H1 (cell line): ENCODE measurements around the gene ARHGAP10. TPM values are rescaled to one million over a fixed set of nuclear protein-coding genes. Genes with fewer than 3 reads are reported as not detected.

Experiments
- CTCF ChIA-PET: fragments of 300-600 bp; sonication (Branson Sonifier 250); formaldehyde crosslinking; loops from one replicate; lab custom pipeline; 2021; ENCODE audit not compliant: partially characterized antibody; lab: Charles Lee
- POLR2A ChIA-PET: fragments of 300-600 bp; sonication (Branson Sonifier 250); formaldehyde crosslinking; loops from one replicate; lab custom pipeline; 2021; ENCODE audit warnings: inconsistent platforms; ENCODE audit not compliant: partially characterized antibody; lab: Charles Lee
- DNase-seq, 2 experiments: peaks; one replicate each; pipeline versions ENCODE4 v3.0.0 to v3.0.0-alpha.2; 2010 to 2022; ENCODE audit warnings: low spot score in 2 of 2, low read depth in 1 of 2, mixed read lengths in 1 of 2
- FAIRE-seq: peaks from 2 replicates; lab custom pipeline; 2011; peaks lifted over from hg19 to GRCh38; lab: Jason Lieb, UNC
- H2AFZ ChIP-seq: 2 replicates; pipeline ENCODE4 v1.8.1; 2012; ENCODE audit warnings: low read length, inconsistent platforms
- H2AK5ac ChIP-seq: 2 replicates; pipeline ENCODE4 v1.6.1; 2013; ENCODE audit warnings: low read depth, low read length
- H2BK120ac ChIP-seq: replicated peaks from 2 replicates; pipeline ENCODE3; 2013; ENCODE audit warnings: low read depth, low read length, inconsistent platforms
- H2BK12ac ChIP-seq: 2 replicates; pipeline ENCODE4 v1.6.1; 2013; ENCODE audit warnings: low read depth, low read length
- H2BK15ac ChIP-seq: 2 replicates; pipeline ENCODE4 v1.6.1; 2013; ENCODE audit warnings: low read length
- H2BK20ac ChIP-seq: 2 replicates; pipeline ENCODE4 v1.6.1; 2013; ENCODE audit warnings: low read length
- H2BK5ac ChIP-seq: 2 replicates; pipeline ENCODE4 v1.6.1; 2013; ENCODE audit warnings: low read depth, low read length
- H3K14ac ChIP-seq: 2 replicates; pipeline ENCODE4 v1.6.1; 2013; ENCODE audit warnings: inconsistent platforms; ENCODE audit not compliant: insufficient read length
- H3K18ac ChIP-seq: 2 replicates; pipeline ENCODE4 v1.6.1; 2013; ENCODE audit warnings: low read length; ENCODE audit errors: extremely low read depth
- H3K23ac ChIP-seq: 2 replicates; pipeline ENCODE4 v1.6.1; 2013; ENCODE audit warnings: inconsistent platforms; ENCODE audit not compliant: insufficient read length
- H3K23me2 ChIP-seq: 2 replicates; pipeline ENCODE4 v1.6.1; 2013; ENCODE audit warnings: low read depth, low read length
- H3K27ac ChIP-seq: 2 replicates; pipeline ENCODE4 v1.6.1; 2011; ENCODE audit warnings: low read depth, low read length, inconsistent platforms
- H3K27me3 ChIP-seq, 4 experiments: replicated peaks in 1 of 4; 1 replicate in 1 of 4; 2 replicates in 3 of 4; pipeline versions ENCODE4 v1.6.1 to v1.8.1; 2011 to 2013; ENCODE audit warnings: low read length in 3 of 4, mild to moderate bottlenecking in 3 of 4, inconsistent platforms in 2 of 4, mixed read lengths in 2 of 4, moderate library complexity in 1 of 4; ENCODE audit not compliant: control insufficient read depth in 3 of 4, insufficient read depth in 3 of 4; ENCODE audit errors: extremely low read depth in 1 of 4
- H3K36me3 ChIP-seq, 4 experiments: 2 replicates each; pipeline versions ENCODE4 v1.6.1 to v1.8.1; 2011 to 2013; ENCODE audit warnings: mild to moderate bottlenecking in 4 of 4, low read length in 3 of 4, moderate library complexity in 2 of 4, control low read depth in 1 of 4, inconsistent platforms in 1 of 4; ENCODE audit not compliant: insufficient read depth in 4 of 4, control insufficient read depth in 2 of 4
- H3K4ac ChIP-seq: replicated peaks from 2 replicates; pipeline ENCODE3; 2013; ENCODE audit warnings: low read length, low read depth, mixed read lengths, inconsistent platforms; ENCODE audit not compliant: insufficient read length
- H3K4me1 ChIP-seq, 4 experiments: replicated peaks in 1 of 4; 1 replicate in 1 of 4; 2 replicates in 3 of 4; pipeline versions ENCODE4 v1.6.1 to v1.8.1; 2011 to 2013; ENCODE audit warnings: low read length in 3 of 4, inconsistent platforms in 2 of 4, mixed read lengths in 1 of 4; ENCODE audit not compliant: insufficient read depth in 4 of 4, control insufficient read depth in 3 of 4
- H3K4me2 ChIP-seq, 2 experiments: 2 replicates each; pipeline versions ENCODE4 v1.6.1 to v1.8.1; 2011 to 2013; ENCODE audit warnings: low read depth in 2 of 2, low read length in 2 of 2, control low read depth in 1 of 2, inconsistent platforms in 1 of 2, mild to moderate bottlenecking in 1 of 2; ENCODE audit not compliant: insufficient read depth in 1 of 2
- H3K4me3 ChIP-seq, 4 experiments: fragments of 200-600, 300-600 bp in 1 of 4; sonication (generic), shearing (Covaris generic), sonication (Bioruptor Twin) in 1 of 4; 2 replicates each; pipeline versions ENCODE4 v1.5.1 to v1.8.1; 2011 to 2016; ENCODE audit warnings: low read length in 4 of 4, low read depth in 3 of 4, control low read depth in 2 of 4, inconsistent platforms in 2 of 4, mild to moderate bottlenecking in 2 of 4, mixed read lengths in 1 of 4, moderate library complexity in 1 of 4; ENCODE audit not compliant: insufficient read depth in 2 of 4; ENCODE audit errors: extremely low read depth in 1 of 4
- H3K56ac ChIP-seq: replicated peaks from 2 replicates; pipeline ENCODE3; 2013; ENCODE audit warnings: low read depth, mild to moderate bottlenecking, mixed read lengths, low read length, inconsistent platforms; ENCODE audit not compliant: insufficient read length
- H3K79me1 ChIP-seq: 2 replicates; pipeline ENCODE4 v1.6.1; 2013; ENCODE audit warnings: low read depth, low read length, control low read depth
- H3K79me2 ChIP-seq, 2 experiments: 2 replicates each; pipeline versions ENCODE4 v1.6.1 to v1.8.1; 2012 to 2013; ENCODE audit warnings: low read length in 2 of 2, mild to moderate bottlenecking in 2 of 2, inconsistent platforms in 1 of 2; ENCODE audit not compliant: insufficient read depth in 2 of 2, control insufficient read depth in 1 of 2
- H3K9ac ChIP-seq, 4 experiments: replicated peaks in 1 of 4; 1 replicate in 1 of 4; 2 replicates in 3 of 4; pipeline versions ENCODE4 v1.6.1 to v1.8.1; 2011 to 2013; ENCODE audit warnings: low read depth in 3 of 4, low read length in 3 of 4, control low read depth in 2 of 4, mild to moderate bottlenecking in 2 of 4, moderate library complexity in 2 of 4, inconsistent platforms in 1 of 4; ENCODE audit errors: extremely low read depth in 1 of 4
- H3K9me3 ChIP-seq, 2 experiments: 2 replicates each; pipeline versions ENCODE4 v1.6.1 to v1.8.1; 2012 to 2013; ENCODE audit warnings: mild to moderate bottlenecking in 2 of 2, moderate library complexity in 2 of 2, control low read depth in 1 of 2, inconsistent platforms in 1 of 2, low read depth in 1 of 2, low read length in 1 of 2, mixed read lengths in 1 of 2; ENCODE audit not compliant: insufficient read depth in 2 of 2
- H4K20me1 ChIP-seq, 2 experiments: replicated peaks in 1 of 2; 2 replicates each; pipeline versions ENCODE3 to v1.8.1; 2011 to 2013; ENCODE audit warnings: inconsistent platforms in 2 of 2, low read length in 2 of 2, mild to moderate bottlenecking in 1 of 2; ENCODE audit not compliant: insufficient read depth in 2 of 2, control insufficient read depth in 1 of 2
- H4K5ac ChIP-seq: 2 replicates; pipeline ENCODE4 v1.6.1; 2013; ENCODE audit warnings: low read length, low read depth, mixed read lengths, inconsistent platforms; ENCODE audit not compliant: insufficient read length
- H4K8ac ChIP-seq: 2 replicates; pipeline ENCODE4 v1.8.0; 2013; ENCODE audit warnings: mild to moderate bottlenecking, moderate library complexity, low read length, inconsistent platforms; ENCODE audit not compliant: insufficient read depth; ENCODE audit errors: extremely low read depth
- H4K91ac ChIP-seq: replicated peaks from 2 replicates; pipeline ENCODE3; 2013; ENCODE audit warnings: low read length, mixed read lengths, inconsistent platforms; ENCODE audit not compliant: insufficient read length
- BRCA1 ChIP-seq: IDR thresholded peaks from 2 replicates; pipeline ENCODE4 v1.6.1; 2012; ENCODE audit warnings: low read depth, low read length, improper control_type of control experiment
- CTBP2 ChIP-seq: IDR thresholded peaks from 2 replicates; pipeline ENCODE4 v1.7.0; 2011; ENCODE audit warnings: borderline replicate concordance, mild to moderate bottlenecking, moderate library complexity, mixed read lengths, low read length; ENCODE audit not compliant: insufficient read depth, insufficient read length
- GABPA ChIP-seq: IDR thresholded peaks from 2 replicates; pipeline ENCODE4 v1.6.1; 2011; ENCODE audit warnings: mild to moderate bottlenecking, low read length, moderate library complexity, borderline replicate concordance; ENCODE audit not compliant: insufficient read depth
- HDAC6 ChIP-seq: IDR thresholded peaks from one replicate; pipeline ENCODE4 v1.7.1; 2012; ENCODE audit warnings: low read depth, mild to moderate bottlenecking, inconsistent platforms, low read length, moderate library complexity
- JUN ChIP-seq: IDR thresholded peaks from 2 replicates; pipeline ENCODE4 v1.6.1; 2011; ENCODE audit warnings: low read depth, mild to moderate bottlenecking, improper control_type of control experiment, low read length
- RNF2 ChIP-seq: fragments of 200-900, 300-1000 bp; sonication (generic); IDR thresholded peaks from 2 replicates; pipeline ENCODE4 v1.7.1; 2016; ENCODE audit warnings: borderline replicate concordance, low read depth, mild to moderate bottlenecking, antibody characterized with exemption, low read length; ENCODE audit not compliant: poor library complexity, severe bottlenecking; ENCODE audit errors: missing control alignments
- SAP30 ChIP-seq: fragments of 300-600 bp; sonication (generic); IDR thresholded peaks from 2 replicates; pipeline ENCODE4 v1.7.1; 2012; ENCODE audit warnings: low read length, moderate library complexity, mild to moderate bottlenecking, inconsistent platforms; ENCODE audit not compliant: insufficient read depth, insufficient replicate concordance
- SIX5 ChIP-seq: IDR thresholded peaks from 2 replicates; pipeline ENCODE4 v1.6.1; 2011; ENCODE audit warnings: mild to moderate bottlenecking, low read depth, low read length
- TAF1 ChIP-seq: IDR thresholded peaks from 2 replicates; pipeline ENCODE4 v1.6.1; 2011; ENCODE audit warnings: mild to moderate bottlenecking, low read depth, low read length
- WGBS, 2 experiments: shearing (Covaris generic) in 1 of 2; methylation state at CpG; one replicate each; pipeline versions ENCODE4 v1.1.6 to v1.1.7; 2013 to 2015; ENCODE audit warnings: low lambda C conversion rate in 2 of 2, mixed read lengths in 2 of 2, inconsistent platforms in 1 of 2, low coverage in 1 of 2, missing lambda C conversion rate in 1 of 2; ENCODE audit not compliant: insufficient replicate concordance in 2 of 2, insufficient coverage in 1 of 2, insufficient read length in 1 of 2; ENCODE audit errors: extremely low coverage in 1 of 2, missing lambda C conversion rate in 1 of 2; 5-methylcytosine and 5-hydroxymethylcytosine counted together
- polyA plus RNA-seq, 7 experiments: library from polyadenylated mRNA; depleted of rRNA in 3 of 7; stranded (reverse) in 5 of 7; unstranded in 2 of 7; fragments of >200 nt in 5 of 7; fragments of 200-250 nt in 2 of 7; gene quantifications; 1 replicate in 5 of 7; 2 replicates in 1 of 7; 4 replicates in 1 of 7; pipeline versions ENCODE4 v1.2.1 to v1.2.3, GENCODE V29; 2011 to 2013; ENCODE audit warnings: missing spikeins in 2 of 7, mixed read lengths in 2 of 7
- total RNA-seq: library from RNA; stranded (reverse); fragmentation: NEBNext Ultra II Directional; extraction: Animal tissue kit (Norgen Biotek cat#: 25700); gene quantifications from 2 replicates; pipeline ENCODE4 v1.2.1, GENCODE V29; 2021
- TF ChIP-seq, protein P1 (sequence below), 3 experiments: IDR thresholded peaks; 1 replicate in 2 of 3; 2 replicates in 1 of 3; pipeline versions ENCODE4 v1.5.1 to v1.6.1; 2011; ENCODE audit warnings: low read length in 3 of 3, mild to moderate bottlenecking in 3 of 3, inconsistent platforms in 2 of 3, low read depth in 1 of 3, moderate library complexity in 1 of 3; ENCODE audit not compliant: insufficient read depth in 1 of 3; ENCODE audit errors: control extremely low read depth in 1 of 3

ARHGAP10 gene
- total and polyA plus RNA-seq, 2 of the 8 experiments (the other 6 are each of a cell fraction or from before 2014, with no cell fraction given) = 3.7 to 6.1 TPM

GRCh38 chr4:147739239-147739823 lies 7.4 kb downstream of the ARHGAP10 start:
- Histone ChIP-seq H3K4me1 (peaks cover 2 to 23% (median 4%) of the 10 kb centered on the region in 4 experiments; a peak in 3 of 7 replicates), H3K4me2 (no peak overlapping the region), H3K56ac (no peak overlapping the region), H2BK12ac (no peak overlapping the region), H4K5ac (no peak overlapping the region), H2BK5ac (no peak overlapping the region), H4K8ac (no peak overlapping the region), H3K9ac (no peak overlapping the region), H4K91ac (no peak overlapping the region), H3K27ac (no peak overlapping the region), H4K20me1 (no peaks in the 10 kb centered on the region), H3K18ac (no peak overlapping the region), H3K79me1 (no peaks in the 10 kb centered on the region), H2BK120ac (no peak overlapping the region), H3K36me3 (no peaks in the 10 kb centered on the region), H3K23me2 (no peaks in the 10 kb centered on the region), H2AK5ac (no peak overlapping the region), H3K23ac (no peak overlapping the region), H3K4me3 (no peak overlapping the region), H2AFZ (no peak overlapping the region), H3K14ac (no peak overlapping the region), H3K27me3 (peaks cover 0 to 5% (median 3%) of the 10 kb centered on the region in 4 experiments; a peak in 3 of 7 replicates), H3K9me3 (no peaks in the 10 kb centered on the region), H2BK15ac (no peak overlapping the region), H2BK20ac (no peak overlapping the region), H3K4ac (no peak overlapping the region), H3K79me2 (0 out of 4 replicates have a peak, but pooled peaks cover 0 to 2% of the 10 kb centered on the region in 2 experiments)
- ChIA-PET CTCF (interaction anchor here (1.0 to 3.0 kb wide), 6 partner anchors 12 to 127 kb away, joined by 3 to 14 read pairs (median 4); no protein-coding TSS in a partner anchor), POLR2A (no interaction called here)
- 79% methylated on average over 7 of the region's 7 CpGs; no CpG with 5 or more reads in 1 of the 2 experiments for WGBS, 2 experiments
- FAIRE-seq (no peak), DNase-seq (no peak)
- TF ChIP-seq CTBP2 (no peak), TAF1 (no peak), SIX5 (no peak), HDAC6 (no peak), BRCA1 (no peak), JUN (no peak), RNF2 (no peak), GABPA (no peak), SAP30 (no peak)
- TF ChIP-seq, protein P1, sequence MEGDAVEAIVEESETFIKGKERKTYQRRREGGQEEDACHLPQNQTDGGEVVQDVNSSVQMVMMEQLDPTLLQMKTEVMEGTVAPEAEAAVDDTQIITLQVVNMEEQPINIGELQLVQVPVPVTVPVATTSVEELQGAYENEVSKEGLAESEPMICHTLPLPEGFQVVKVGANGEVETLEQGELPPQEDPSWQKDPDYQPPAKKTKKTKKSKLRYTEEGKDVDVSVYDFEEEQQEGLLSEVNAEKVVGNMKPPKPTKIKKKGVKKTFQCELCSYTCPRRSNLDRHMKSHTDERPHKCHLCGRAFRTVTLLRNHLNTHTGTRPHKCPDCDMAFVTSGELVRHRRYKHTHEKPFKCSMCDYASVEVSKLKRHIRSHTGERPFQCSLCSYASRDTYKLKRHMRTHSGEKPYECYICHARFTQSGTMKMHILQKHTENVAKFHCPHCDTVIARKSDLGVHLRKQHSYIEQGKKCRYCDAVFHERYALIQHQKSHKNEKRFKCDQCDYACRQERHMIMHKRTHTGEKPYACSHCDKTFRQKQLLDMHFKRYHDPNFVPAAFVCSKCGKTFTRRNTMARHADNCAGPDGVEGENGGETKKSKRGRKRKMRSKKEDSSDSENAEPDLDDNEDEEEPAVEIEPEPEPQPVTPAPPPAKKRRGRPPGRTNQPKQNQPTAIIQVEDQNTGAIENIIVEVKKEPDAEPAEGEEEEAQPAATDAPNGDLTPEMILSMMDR (IDR thresholded peaks at IDR 0.05; ENCODE audit: control extremely low read depth in 1 of 3, insufficient read depth in 1 of 3, low read depth in 1 of 3, low read length in 3 of 3) = no peak
